Adipocyte (in vitro differentiated cells): ENCODE data around the gene RGL1.
"Not testable (repeated sequence)": the region's sequence is repeated elsewhere in the genome, so short reads cannot be mapped to it uniquely, and the experiment has no call there.

Experiments used
- DNase-seq: peaks from one replicate; pipeline ENCODE4 v3.0.0-alpha.2; 2015; ENCODE audit warnings: low read depth
- H3K27me3 ChIP-seq: replicated peaks from 2 replicates; pipeline ENCODE4 v1.7.0; 2013; ENCODE audit warnings: mild to moderate bottlenecking, low read length, moderate library complexity; ENCODE audit not compliant: control insufficient read depth, insufficient read depth
- H3K36me3 ChIP-seq: 2 replicates; pipeline ENCODE4 v1.7.0; 2013; ENCODE audit warnings: low read length, mild to moderate bottlenecking, moderate library complexity; ENCODE audit not compliant: control insufficient read depth, insufficient read depth, severe bottlenecking
- H3K4me1 ChIP-seq: 2 replicates; pipeline ENCODE4 v1.7.0; 2013; ENCODE audit warnings: mild to moderate bottlenecking, low read length, moderate library complexity; ENCODE audit not compliant: control insufficient read depth, insufficient read depth
- H3K4me3 ChIP-seq: 2 replicates; pipeline ENCODE4 v1.7.0; 2013; ENCODE audit warnings: mild to moderate bottlenecking, low read length, moderate library complexity
- H3K9ac ChIP-seq: 2 replicates; pipeline ENCODE4 v1.7.0; 2013; ENCODE audit warnings: mild to moderate bottlenecking, low read length, moderate library complexity
- H3K9me3 ChIP-seq: 2 replicates; pipeline ENCODE4 v1.7.0; 2013; ENCODE audit warnings: mild to moderate bottlenecking, low read length, moderate library complexity; ENCODE audit not compliant: control insufficient read depth

Gene RGL1

DNA sequence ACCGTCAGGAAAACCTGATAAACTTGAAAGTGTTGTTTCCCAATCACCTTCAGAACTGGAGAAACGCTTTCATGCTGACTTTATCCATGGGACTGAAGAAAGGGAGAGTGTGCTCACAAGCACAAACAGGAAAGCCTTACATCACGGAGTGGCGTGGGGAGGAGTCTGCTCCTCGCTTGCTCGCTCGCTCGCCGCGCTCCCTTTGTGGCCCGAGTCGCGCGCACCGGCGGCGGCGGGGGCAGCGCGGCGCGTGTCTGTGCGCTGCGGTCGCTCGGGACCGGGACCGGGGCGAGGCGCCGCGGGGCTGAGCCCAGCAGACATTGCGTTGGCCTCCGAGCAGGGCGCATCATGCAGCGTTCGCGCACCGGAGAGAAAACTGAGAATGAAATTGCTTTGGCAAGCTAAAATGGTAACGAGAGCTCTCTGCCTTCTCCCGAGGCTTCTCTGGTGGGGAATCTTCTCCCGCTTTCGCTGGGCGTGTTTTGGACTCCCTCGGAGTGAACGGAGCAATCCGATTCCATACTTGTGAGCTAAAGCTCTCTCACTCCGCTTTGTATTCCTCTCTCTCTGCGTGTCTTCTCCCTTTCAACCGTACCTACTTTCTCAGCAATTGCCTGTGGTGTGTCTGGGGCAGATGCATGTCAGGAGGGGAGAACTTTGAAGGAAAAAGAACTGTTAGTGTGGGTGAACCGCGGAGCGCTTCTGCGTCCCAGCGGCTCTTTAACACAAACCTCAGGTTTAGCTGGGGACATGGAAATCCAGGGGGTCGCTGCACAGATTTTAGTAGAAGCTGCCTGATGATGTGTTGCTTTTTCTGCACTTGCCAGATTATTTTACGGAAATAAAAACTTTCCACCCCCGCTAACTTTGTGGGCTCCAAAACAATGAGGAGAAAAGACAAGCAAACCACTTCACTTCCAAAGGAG is at the start of gene RGL1:
Gene RGL1, plus strand, starts transcription at position 205 of the 926 bp plus-strand sequence. Its CDS starts 178 bp downstream, at position 383.
- Histone ChIP-seq H3K27me3 (no peaks in the 10 kb centered on the region), H3K9me3 (peaks cover 14% of the 10 kb centered on the region), H3K4me1 (peaks cover 40% of the 10 kb centered on the region), H3K36me3 (no peaks in the 10 kb centered on the region), H3K4me3 (peak within 1 kb of the TSS; percentile 95), H3K9ac (peak within 1 kb of the TSS; percentile 94)
- peak; percentile 94 for DNase-seq

DNA sequence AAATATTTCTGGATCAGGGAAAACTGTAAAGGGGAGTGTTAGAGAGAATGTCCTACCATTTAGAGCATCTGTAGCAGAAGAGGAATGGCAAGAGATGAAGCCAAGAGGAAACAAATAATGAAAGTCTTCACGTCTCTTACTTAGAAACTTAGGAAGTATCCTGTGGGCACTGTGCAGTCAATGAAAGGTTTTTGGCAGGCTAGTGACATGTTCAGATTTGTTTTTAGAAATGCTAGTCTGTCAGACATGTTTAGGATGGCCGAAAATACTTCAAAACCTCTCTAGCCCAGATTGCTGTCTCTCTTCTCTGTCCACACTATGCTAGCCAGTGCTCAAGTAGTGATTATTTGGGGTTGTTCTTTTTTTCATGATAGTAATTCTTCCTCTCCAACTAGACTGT is 48.6 kb upstream of the RGL1 start:
- Histone ChIP-seq H3K4me1 (peaks cover 15% of the 10 kb centered on the region), H3K4me3 (no peak overlapping the region), H3K36me3 (no peaks in the 10 kb centered on the region), H3K9me3 (no peaks in the 10 kb centered on the region), H3K9ac (no peak overlapping the region), H3K27me3 (no peaks in the 10 kb centered on the region)
- no peak for DNase-seq

DNA sequence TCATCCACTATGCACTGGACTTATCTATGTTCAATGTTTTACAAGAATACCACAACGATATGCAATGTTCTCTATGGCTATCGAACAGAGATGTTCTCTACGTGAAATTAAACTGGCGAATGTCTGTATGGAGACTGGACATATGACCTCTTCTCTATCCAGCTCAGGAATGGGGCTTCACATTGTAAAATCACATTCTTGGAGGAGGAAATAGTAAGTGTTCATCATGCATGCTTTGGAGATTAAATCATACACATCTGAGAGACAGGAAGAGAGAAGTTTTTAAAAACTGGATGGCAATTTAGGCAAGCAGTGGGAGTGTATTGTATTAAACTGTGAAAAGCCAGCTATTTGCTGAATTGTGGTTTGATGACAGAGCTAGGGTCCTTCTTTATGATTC is 47.9 kb upstream of the RGL1 start:
- H3K9me3 ChIP-seq, result no peaks in the 10 kb centered on the region
- no peak overlapping the region for H3K9ac ChIP-seq
- no peaks in the 10 kb centered on the region for H3K36me3 ChIP-seq
- peaks cover 15% of the 10 kb centered on the region for H3K4me1 ChIP-seq
- H3K4me3 ChIP-seq, result peak overlapping the region; percentile 16
- DNase-seq, result peak; percentile 66
- H3K27me3 ChIP-seq, result no peaks in the 10 kb centered on the region

DNA sequence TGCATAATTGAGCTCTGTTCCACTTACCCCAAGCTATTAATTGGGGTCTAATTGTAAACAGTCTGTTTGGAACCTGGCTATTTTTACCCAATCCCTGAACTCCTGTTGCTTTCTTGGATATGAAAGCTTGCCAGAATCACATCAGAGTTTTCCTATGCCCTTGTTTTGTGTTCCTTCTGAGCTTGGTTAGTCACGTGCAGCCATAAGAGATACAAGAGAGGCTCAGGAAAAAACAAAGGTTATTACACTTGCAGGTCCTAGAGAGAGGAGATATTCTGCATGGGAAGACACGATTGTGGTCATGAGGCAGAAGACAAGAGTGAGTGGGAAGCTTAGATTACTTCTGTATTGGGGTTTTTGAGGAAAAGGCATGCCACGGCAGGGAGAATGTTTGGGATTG is 46.0 kb upstream of the RGL1 start:
- no peak overlapping the region for H3K9ac ChIP-seq
- peaks cover under 1% of the 10 kb centered on the region for H3K9me3 ChIP-seq
- DNase-seq, result no peak
- no peaks in the 10 kb centered on the region for H3K27me3 ChIP-seq
- no peak overlapping the region for H3K4me3 ChIP-seq
- H3K4me1 ChIP-seq, result peaks cover 15% of the 10 kb centered on the region
- H3K36me3 ChIP-seq, result no peaks in the 10 kb centered on the region

DNA sequence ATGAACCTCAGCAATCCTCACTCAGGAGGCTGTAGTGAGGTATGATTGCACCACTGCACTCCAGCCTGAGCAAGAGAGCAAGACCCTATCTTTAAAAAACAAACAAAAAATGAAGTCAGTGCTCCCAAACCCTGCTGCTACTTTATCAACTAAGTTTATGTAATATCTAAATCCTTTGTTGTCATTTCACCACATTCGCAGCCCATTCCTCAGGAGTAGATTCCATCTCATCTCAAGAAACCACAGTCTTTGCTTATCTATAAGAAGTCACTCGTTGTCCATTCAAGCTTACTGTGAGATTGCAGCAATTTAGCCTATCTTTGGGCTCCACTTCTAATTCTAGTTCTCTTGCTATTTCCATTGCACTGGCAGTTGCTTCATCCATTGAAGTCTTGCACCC is 44.3 kb upstream of the RGL1 start:
- no peak for DNase-seq
- Histone ChIP-seq H3K9me3 (peaks cover 8% of the 10 kb centered on the region), H3K36me3 (no peaks in the 10 kb centered on the region)

DNA sequence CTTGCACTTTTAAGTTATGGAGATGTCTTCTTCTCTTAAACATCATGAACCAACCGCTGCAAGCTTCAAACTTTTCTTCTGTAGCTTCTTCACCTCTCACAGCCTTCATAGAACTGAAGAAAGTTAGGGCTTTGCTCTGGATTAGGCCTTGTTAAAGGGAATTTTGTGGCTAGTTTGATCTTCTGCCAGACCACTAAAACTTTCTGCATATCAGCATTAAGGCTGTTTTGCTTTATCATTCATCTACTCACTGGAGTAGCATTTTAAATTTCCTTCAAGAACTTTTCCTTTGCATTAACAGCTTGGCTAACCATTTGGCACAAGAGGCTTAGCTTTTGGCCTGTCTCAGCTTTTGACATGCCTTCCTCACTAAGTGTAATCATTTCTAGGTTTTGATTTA is 43.0 kb upstream of the RGL1 start:
- DNase-seq, result no peak

More for the DNA sequence above, 44.3 kb upstream of the RGL1 start:
- Histone ChIP-seq H3K27me3 (no peaks in the 10 kb centered on the region), H3K9ac (no peak overlapping the region), H3K4me1 (peaks cover 15% of the 10 kb centered on the region), H3K4me3 (no peak overlapping the region)

DNA sequence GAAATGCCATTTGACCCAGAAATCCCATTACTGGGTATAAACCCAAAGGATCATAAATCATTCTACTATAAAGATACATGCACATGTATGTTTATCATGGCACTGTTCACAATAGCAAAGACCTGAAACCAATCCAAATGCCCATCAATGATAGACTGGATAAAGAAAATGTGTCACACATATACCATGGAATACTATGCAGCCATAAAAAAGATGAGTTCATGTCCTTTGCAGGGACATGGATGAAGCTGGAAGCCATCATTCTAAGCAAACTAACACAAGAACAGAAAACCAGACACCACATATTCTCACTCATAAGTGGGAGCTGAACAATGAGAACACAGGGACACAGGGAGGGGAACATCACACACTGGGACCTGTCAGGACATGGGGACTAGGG is 42.1 kb upstream of the RGL1 start:
- H3K36me3 ChIP-seq, H3K9me3 ChIP-seq, H3K9ac ChIP-seq, H3K4me1 ChIP-seq, H3K4me3 ChIP-seq, DNase-seq, H3K27me3 ChIP-seq: not testable (repeated sequence)

More for the DNA sequence above, 43.0 kb upstream of the RGL1 start:
- Histone ChIP-seq H3K36me3 (no peaks in the 10 kb centered on the region), H3K27me3 (no peaks in the 10 kb centered on the region), H3K4me3 (no peak overlapping the region), H3K4me1 (peaks cover 11% of the 10 kb centered on the region), H3K9ac (no peak overlapping the region), H3K9me3 (peaks cover 8% of the 10 kb centered on the region)

DNA sequence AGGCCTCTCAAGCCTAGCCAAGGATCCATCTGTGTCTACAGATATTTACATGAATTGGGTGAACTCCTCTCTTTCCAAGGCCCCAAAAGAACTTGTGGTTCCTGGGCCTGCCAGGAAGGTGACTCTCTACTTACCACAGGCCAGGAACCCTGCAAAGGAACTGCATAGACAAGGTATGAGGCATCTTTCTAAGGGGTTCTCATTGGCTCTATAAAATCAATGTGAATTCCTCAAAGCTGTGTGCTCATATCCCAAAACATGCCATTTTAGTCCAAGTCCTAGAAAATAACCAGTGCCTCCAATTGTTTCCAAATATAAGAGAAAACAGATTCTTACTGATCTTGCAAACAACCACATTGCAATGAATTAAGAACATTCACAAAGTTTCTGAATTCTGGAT is 39.9 kb upstream of the RGL1 start:
- H3K4me3 ChIP-seq, result no peak overlapping the region
- no peaks in the 10 kb centered on the region for H3K4me1 ChIP-seq
- peaks cover 8% of the 10 kb centered on the region for H3K9me3 ChIP-seq
- H3K36me3 ChIP-seq, result no peaks in the 10 kb centered on the region
- H3K27me3 ChIP-seq, result no peaks in the 10 kb centered on the region
- no peak for DNase-seq
- H3K9ac ChIP-seq, result no peak overlapping the region

DNA sequence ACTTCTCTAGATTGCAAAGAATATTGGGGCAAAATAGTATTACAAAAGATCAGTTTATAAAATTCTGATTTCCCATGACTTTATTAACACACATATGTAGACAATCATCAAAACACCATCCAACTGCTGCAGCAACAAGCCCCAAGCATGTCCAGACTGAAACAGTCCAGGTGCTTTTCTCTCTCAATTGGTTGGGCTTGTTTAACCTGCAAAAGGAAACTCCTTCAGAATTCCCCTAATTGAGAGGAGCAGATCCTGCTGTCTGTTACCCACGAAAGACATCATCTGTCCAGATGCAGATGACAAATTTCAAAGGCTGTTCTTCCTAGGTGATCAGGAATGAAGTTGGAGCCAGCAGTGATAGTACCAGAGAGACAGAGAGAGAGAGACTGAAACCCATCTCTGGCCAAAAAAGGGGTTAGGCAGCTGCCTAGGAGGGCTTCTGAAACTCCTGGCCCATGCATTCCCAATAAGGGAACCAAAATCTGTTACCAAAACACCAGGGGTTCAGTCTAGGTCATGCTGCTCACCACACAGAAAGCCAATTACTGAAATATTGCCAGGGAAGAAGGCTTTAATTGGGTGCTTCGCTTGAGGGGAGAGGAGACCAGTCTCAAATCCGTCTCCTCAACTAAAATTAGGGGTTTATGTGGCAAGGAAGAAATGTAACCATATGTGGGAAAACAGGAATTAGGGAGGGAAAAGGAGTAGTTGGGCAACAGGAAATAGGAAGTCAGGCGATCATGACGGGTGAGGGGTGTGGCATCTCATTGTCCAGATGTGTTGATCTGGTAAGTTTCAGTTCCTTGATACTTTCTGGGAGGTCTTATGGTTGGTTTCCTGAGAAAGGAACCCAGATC is 34.7 kb upstream of the RGL1 start:
- Histone ChIP-seq H3K36me3 (no peaks in the 10 kb centered on the region), H3K9ac (no peak overlapping the region), H3K4me3 (no peak overlapping the region), H3K9me3 (peaks cover 13% of the 10 kb centered on the region), H3K27me3 (no peaks in the 10 kb centered on the region), H3K4me1 (no peaks in the 10 kb centered on the region)
- no peak for DNase-seq

DNA sequence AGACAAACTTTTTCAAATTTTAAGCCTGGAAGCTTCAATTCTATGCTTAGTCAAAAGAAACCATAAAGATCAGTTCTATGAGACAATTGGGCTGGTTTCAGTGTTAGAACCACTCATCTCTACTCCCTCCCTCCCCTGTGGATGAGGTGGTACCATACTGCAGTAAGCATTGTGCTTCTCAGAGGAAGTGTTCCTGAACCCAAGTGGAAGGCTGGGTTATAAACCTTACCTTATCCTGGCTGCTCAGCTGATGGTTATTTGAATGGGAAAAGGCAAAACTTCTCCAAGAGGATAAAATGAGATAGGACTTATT is 34.1 kb upstream of the RGL1 start:
- peaks cover 14% of the 10 kb centered on the region for H3K9me3 ChIP-seq
- H3K4me3 ChIP-seq, result no peak overlapping the region
- H3K9ac ChIP-seq, result no peak overlapping the region
- DNase-seq, result no peak
- H3K36me3 ChIP-seq, result no peaks in the 10 kb centered on the region
- H3K27me3 ChIP-seq, result no peaks in the 10 kb centered on the region
- no peaks in the 10 kb centered on the region for H3K4me1 ChIP-seq

DNA sequence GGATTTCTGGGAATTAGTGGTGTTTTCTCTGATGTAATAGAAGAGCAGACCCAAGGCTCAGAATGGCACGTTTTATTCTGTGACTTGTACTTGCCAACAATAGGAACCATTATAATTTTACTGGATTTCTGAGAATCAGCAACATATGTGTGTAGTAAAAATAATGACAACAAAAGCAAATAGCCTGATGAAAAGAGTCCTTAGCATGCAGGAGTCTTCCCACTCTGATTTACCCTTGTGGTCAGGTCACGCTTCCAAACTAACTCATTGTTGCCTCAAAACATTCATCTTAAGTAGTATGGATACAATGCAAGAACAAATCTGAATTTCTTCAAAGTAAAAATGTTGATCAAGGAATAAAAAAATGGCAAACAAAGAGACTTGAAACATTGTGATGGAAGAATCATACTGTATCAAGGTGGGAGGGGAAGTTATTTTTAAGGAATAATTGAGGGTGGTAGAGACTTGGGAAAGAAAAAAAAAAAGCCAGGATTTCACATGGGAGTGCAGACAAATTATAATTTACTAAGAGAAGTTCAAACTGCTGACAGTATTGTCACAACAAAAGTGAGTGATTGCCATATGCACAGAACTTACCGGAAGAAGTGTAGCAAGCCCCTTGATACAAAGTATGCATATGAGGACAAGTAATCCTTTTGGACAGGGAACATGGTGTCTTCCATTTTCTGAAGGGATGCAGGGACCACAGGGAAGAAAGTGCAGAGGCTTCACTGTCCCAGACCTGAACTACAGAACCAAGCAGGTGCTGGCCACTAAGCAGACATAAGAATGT is 31.2 kb upstream of the RGL1 start:
- H3K9me3 ChIP-seq, result peaks cover 14% of the 10 kb centered on the region
- DNase-seq, result no peak
- H3K4me3 ChIP-seq, result no peak overlapping the region
- peaks cover 7% of the 10 kb centered on the region for H3K4me1 ChIP-seq
- H3K27me3 ChIP-seq, result no peaks in the 10 kb centered on the region
- H3K9ac ChIP-seq, result no peak overlapping the region
- no peaks in the 10 kb centered on the region for H3K36me3 ChIP-seq
